HG03135 (cell line): ENCODE data around the gene AVL9.
"Not testable (repeated sequence)": the region's sequence is repeated elsewhere in the genome, so short reads cannot be mapped to it uniquely, and the experiment has no call there.

Source experiments
- ATAC-seq: cut with Tn5 transposase; IDR thresholded peaks from one replicate; pipeline ENCODE4 v1.9.1; 2021; ENCODE audit warnings: mild to moderate bottlenecking, moderate library complexity; ENCODE audit not compliant: unreplicated experiment

AVL9 gene

DNA sequence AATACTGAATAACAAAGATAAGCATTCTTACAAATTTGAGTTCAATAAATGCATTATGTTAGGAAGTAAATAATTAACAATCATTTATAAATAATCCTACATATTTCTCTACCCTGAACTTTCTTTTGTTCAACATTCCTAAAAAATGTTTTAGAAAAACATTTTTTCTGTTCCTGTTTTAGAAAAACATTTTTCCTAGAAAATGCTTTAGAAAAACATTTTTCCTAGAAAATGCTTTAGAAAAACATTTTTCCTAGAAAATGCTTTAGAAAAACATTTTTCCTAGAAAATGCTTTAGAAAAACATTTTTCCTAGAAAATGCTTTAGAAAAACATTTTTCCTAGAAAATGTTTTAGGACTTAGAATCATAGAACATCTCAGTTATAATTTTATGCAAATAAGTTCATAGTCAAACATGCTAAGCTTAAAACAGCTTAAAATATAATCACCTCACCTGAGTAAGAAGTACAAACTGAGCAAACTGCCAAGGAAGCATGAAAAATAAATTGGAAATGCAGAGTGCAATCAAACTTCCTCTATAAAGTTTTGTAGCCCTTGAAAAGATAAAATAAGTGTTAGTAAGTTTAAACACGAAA, 139.6 kb downstream of the AVL9 start:
- not testable (repeated sequence) for ATAC-seq

- not testable (repeated sequence) for ATAC-seq
Observed at GRCh38 chr7:32636725-32637462, 141.6 kb downstream of the AVL9 start.

- not testable (repeated sequence) for ATAC-seq
Observed at GRCh38 chr7:32637611-32638010, 142.3 kb downstream of the AVL9 start.
